ENCODE data around the gene DLX5. TPM values are rescaled to one million over a fixed set of nuclear protein-coding genes. Genes with fewer than 3 reads are reported as not detected.
A peak's percentile ranks its signal among the peaks of the same experiment; 100 is the strongest.

DLX5 gene
- total RNA-seq, 2 donors from 2014 or later: not detected

DNA sequence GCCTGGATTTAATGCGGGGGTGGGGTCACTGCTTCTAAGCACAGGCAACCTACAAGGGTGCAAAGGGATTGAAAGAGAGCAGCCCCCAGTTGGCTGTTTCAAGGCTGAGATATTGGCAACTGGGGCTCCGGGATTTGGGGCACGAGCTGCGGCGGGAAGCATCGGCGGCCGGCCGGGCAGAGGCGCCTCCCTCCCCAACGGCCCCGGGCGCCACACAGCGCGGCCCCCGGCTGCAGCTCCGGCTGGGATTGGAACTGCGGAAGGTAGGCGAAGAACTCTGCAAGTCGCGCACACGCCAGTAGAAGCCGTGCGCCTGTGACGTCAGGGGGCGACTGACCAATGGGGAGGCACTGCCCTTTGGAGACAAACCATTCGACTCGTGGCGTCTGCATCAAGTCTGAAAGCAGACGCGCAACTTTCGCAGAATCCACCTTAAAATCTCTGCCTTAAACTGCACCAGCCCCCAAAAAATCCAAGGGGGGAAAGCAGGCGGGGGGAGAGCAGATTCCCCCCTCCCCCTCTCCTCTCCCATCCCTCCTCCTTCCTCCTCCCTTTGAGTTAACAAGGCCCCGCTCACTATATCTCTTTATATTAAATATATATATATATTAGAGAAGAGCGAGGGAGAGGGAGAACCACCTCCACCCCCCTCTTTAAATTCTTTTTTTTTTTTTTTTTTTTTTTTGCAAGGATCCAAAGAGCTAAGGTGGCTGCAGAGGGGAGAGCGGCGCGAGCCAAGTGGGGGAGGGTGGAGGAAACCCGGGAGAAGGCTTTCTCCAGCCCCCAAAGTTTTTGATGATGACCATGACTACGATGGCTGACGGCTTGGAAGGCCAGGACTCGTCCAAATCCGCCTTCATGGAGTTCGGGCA lies 19.2 kb downstream of the DLX5 start, which contains the start of gene DLX6:
DLX6 (plus strand) TSS at position 371 of the 872 bp plus-strand sequence; CDS start at position 796, 425 bp downstream.
- peak within 1 kb of the TSS; percentile 53 for H3K4me3 Mint-ChIP-seq
- peaks cover 0 to 10% of the 10 kb centered on the region in 2 donors for H3K4me1 Mint-ChIP-seq (ENCODE audit: low read depth in 2 of 2)
- no peak within 1 kb of the TSS for H3K27ac Mint-ChIP-seq
- peaks cover 5% of the 10 kb centered on the region for H3K36me3 Mint-ChIP-seq
- peak; percentile 60 to 72 for ATAC-seq
- H3K9me3 Mint-ChIP-seq: no peaks in the 10 kb centered on the region
- peaks cover 54 to 65% of the 10 kb centered on the region in 2 donors for H3K27me3 Mint-ChIP-seq
- no peak for DNase-seq (ENCODE audit: low spot score)

DNA sequence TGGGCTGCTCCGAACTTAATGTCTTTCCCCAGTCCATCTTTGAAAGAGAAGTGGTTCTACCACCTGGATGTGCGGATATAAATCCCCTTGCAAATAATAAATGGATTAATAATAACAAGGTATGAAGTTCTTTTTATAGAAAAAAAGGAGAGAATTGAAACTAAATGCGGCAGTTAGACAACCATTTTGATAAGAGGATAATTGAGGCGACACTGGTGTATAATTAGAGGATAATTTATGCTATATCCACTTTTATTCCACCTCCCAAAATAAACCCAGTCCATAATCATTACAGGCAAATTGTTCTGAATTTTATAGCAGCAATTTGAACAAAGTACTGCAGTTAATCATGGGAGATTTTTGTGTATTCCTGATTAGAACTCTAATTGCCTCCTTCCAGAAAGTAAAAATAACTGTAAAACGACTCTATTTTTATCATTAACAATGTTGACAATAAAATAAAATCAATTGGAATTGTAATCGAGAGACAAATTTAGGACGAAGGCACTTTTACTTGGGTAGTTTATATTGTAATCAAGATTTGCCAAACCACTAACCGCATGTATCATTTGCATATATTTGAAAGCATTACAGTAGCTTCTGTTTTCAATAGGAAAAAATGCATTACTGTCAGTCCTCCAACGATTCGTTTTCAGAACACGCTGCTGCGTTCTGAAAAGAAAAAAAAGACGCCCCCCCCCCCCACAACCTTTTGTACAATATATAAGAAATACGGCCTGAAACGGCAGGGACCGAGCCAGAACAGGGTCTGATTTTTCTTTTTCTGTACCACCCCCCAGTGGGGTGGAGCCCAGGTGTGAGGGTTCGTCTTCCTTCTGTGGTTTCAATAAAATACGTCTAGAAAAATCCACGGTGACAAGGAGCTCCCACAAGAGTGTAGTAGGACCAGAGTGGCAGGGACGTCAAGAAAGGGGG lies 20.1 kb downstream of the DLX5 start:
- Mint-ChIP-seq H3K27me3 (peaks cover 51 to 64% of the 10 kb centered on the region in 2 donors), H3K4me3 (peak overlapping the region; percentile 49), H3K27ac (no peak overlapping the region)

DNA sequence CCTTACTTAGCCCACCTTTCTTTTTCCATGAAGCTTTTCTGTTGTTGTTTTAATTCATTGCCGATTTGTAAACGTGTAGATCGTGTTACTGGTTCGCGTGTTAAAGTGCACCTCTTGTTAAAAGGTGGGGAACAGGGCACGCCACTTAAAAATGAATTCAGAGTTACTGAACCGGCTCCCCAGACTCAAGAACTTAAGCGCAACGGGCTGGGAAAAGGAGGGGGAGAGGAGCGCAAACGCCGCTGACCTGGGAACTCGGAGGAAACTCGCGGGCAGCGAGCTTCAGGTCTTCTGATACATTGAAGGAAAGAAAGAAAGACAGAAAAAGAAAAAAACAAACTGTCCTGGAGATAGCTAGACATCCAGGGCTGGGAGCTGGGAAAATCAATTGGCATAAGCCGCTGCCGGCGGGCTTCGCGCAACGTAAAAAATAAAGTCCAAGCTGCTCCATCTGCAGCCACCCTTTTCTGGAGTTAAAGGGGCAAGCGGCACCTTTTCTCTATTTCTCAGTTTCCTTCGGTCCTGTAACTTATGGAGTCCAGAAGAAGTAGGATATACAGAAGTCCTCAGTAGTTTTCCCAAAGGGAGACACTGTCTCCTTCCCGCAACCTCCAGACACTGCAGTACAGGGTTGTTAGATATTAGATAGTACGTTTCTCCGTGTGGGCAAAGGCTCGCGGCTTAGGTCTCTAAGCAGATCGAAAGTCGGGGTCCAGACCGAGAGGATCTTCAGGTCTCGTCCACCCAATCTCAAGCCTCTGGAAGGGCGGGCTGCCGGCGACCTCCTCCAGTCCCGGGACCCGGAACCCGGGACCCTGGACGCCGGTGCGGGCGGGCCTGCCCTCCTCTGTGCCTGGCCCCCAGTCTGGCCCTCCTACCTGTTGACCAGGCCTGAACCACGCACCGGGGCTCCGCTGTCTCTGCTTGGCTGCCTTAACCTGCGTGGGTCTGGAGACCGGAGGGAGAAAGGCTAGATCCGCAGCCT lies 21.1 kb downstream of the DLX5 start:
- peak overlapping the region; percentile 26 for H3K4me3 Mint-ChIP-seq
- ATAC-seq (no peak), DNase-seq (ENCODE audit: low spot score) (no peak)
- peaks cover 52 to 64% of the 10 kb centered on the region in 2 donors for H3K27me3 Mint-ChIP-seq
- peaks cover 0 to 10% of the 10 kb centered on the region in 2 donors for H3K4me1 Mint-ChIP-seq (ENCODE audit: low read depth in 2 of 2)
- no peak overlapping the region for H3K27ac Mint-ChIP-seq
- H3K9me3 Mint-ChIP-seq: no peaks in the 10 kb centered on the region
- H3K36me3 Mint-ChIP-seq: peaks cover 5% of the 10 kb centered on the region

More for the DNA sequence above, 20.1 kb downstream of the DLX5 start:
- H3K9me3 Mint-ChIP-seq: no peaks in the 10 kb centered on the region
- no peak for ATAC-seq
- peaks cover 5% of the 10 kb centered on the region for H3K36me3 Mint-ChIP-seq
- peaks cover 0 to 10% of the 10 kb centered on the region in 2 donors for H3K4me1 Mint-ChIP-seq (ENCODE audit: low read depth in 2 of 2)
- DNase-seq (ENCODE audit: low spot score): no peak

DNA sequence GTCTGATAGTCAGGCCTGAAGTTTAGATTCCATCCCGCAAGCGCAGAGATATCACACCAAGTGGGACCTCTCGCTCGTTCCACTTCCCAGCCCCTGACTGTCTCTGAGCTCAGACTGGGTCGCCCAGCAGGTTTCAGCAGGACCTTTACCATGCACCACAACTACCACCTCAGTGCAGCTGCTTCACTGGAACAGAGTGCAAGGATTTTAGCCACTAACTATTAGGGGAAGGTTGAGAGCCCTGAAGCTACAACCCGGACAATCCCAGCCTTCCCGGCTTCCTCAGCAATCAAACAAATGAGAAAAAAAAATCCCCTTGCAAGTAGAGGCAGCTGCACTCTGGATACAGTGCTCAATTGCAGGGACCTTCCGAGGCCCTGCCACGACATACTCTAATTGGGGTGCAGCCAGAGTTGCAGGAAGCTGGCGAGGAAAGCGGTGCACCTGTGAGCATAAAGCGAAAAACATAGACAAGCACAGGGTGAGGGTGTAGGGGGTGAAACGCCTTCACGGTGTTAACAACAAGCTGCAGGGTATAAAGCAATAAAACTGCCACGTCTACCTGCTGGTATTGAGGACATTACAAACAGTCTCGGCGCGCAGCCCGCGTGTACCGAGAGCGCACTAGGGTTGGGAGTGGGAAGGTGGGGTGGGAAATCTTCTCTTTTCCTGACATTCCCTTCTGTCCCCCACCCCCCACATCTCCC lies 21.9 kb downstream of the DLX5 start:
- H3K9me3 Mint-ChIP-seq: no peaks in the 10 kb centered on the region
- H3K27ac Mint-ChIP-seq: no peak overlapping the region
- no peak overlapping the region for H3K4me3 Mint-ChIP-seq
- ATAC-seq (no peak), DNase-seq (ENCODE audit: low spot score) (no peak)
- peaks cover 0 to 10% of the 10 kb centered on the region in 2 donors for H3K4me1 Mint-ChIP-seq (ENCODE audit: low read depth in 2 of 2)
- H3K27me3 Mint-ChIP-seq: peaks cover 49 to 64% of the 10 kb centered on the region in 2 donors
- H3K36me3 Mint-ChIP-seq: peaks cover 5% of the 10 kb centered on the region

DNA sequence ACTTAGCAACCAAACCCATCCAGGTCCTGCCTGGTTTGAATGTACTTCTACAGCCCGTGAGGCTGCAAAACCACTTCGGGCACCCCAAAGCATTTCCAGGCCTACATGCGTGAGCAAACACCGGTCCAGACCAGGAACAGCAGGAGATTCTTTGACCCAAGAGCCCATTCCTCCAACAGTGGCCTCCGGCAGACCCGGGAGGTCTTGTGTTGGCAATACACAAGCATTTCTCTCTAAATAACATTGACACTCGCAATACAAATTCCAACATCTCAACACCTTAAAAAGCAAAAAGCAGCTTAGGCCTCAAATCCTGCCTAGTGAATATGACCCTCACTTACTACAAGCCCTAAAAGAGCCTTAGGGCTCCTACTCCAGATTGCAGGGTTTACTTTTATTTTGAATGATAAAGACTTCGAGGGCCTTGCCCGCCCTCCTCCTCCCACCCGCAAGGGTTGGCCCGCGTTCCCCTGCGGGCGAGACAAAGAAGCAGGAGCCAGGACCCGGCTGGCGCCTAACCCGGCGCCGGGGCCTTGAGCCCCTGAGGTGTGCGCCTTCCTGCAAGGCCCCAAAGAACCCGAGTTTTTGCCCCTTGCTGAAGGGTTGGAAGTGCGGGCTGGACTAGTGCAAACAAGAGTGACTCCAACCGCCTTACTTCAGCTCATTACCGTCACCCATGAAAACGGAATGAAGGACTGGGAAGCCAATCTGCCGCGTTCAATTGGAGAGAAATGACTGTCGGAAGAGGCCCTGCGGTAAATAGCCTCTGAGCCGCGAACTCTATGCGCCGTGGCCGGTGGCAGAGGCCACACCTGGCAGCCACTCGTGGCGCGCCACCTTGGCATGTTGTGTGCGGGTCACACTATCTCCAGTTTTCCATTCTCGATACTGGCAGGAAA lies 22.7 kb downstream of the DLX5 start:
- DNase-seq (ENCODE audit: low spot score): no peak
- Mint-ChIP-seq H3K4me3 (no peak overlapping the region), H3K27ac (no peak overlapping the region), H3K36me3 (peaks cover 5% of the 10 kb centered on the region), H3K4me1 (ENCODE audit: low read depth in 2 of 2) (peaks cover 0 to 7% of the 10 kb centered on the region in 2 donors), H3K27me3 (peaks cover 48 to 66% of the 10 kb centered on the region in 2 donors), H3K9me3 (no peaks in the 10 kb centered on the region)
- ATAC-seq: no peak

DNA sequence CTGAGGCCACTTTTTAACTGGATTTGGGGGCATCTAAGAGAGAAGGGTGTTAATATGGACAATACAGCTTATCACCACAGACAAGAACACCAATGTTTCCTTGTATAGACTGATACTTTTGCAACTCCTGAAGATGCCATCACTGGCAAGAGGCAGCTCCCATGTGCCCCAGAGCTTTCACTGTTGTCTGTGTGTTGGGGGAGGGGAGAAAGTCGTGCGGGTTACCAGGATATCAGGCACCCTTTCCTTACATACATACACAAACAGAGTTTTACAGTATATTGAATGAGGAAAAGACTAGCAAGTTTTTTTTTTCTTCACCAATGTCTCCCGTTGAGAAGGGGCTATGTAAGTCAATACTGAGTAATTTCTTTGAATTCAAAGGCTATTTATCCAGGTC lies 23.4 kb downstream of the DLX5 start:
- no peak overlapping the region for H3K27ac Mint-ChIP-seq
- peaks cover 0 to 3% of the 10 kb centered on the region in 2 donors for H3K4me1 Mint-ChIP-seq (ENCODE audit: low read depth in 2 of 2)
- no peak overlapping the region for H3K4me3 Mint-ChIP-seq
- no peaks in the 10 kb centered on the region for H3K9me3 Mint-ChIP-seq
- no peak for ATAC-seq
- no peak for DNase-seq (ENCODE audit: low spot score)
- peaks cover 49 to 73% of the 10 kb centered on the region in 2 donors for H3K27me3 Mint-ChIP-seq
- peaks cover 5% of the 10 kb centered on the region for H3K36me3 Mint-ChIP-seq

DNA sequence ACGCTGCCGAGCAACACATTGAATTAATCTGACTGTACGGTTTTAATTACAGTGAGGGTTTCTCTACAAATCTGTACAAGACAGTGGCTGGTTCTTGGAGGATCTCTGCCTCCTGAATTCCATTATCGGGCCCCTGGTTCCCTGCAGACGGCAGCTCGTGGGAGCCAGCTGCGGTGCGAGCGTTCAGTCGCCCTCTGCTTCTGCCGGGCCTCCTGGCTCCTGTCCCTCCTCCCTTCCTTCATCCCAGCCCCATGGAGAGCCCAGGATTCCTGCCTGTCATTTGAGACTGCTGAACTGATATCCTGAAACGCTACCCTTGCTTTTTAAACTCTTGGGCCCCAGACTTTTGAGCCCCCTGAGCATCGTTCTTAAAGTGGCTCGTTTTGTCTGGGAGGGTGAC lies 25.9 kb downstream of the DLX5 start:
- ATAC-seq: no peak
- Mint-ChIP-seq H3K4me1 (ENCODE audit: low read depth in 2 of 2) (no peaks in the 10 kb centered on the region), H3K27me3 (peaks cover 63 to 94% of the 10 kb centered on the region in 2 donors), H3K9me3 (peaks cover 3% of the 10 kb centered on the region), H3K27ac (no peak overlapping the region), H3K4me3 (no peak overlapping the region), H3K36me3 (peaks cover 5% of the 10 kb centered on the region)
- DNase-seq (ENCODE audit: low spot score): no peak

DNA sequence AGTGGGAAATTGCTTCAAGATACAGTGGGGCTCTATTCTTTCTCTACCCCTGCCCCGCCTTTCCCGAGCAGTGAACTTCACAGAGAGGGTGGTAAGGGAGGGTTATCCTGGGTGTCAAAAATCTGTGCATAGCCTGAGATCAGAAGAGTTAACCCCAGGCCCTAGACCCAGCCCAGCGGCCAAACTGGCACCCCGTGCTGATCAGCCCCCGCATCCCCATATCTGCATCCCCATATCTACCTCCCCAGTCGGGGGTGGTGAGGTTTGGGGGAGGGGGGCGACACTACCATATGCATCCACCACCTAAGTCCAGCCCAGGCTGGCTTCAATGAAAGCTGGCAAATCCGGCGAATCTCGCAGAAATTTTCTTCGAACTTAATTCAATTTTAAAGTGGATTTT lies 26.3 kb downstream of the DLX5 start:
- no peak overlapping the region for H3K4me3 Mint-ChIP-seq
- peaks cover 3% of the 10 kb centered on the region for H3K9me3 Mint-ChIP-seq
- no peak overlapping the region for H3K27ac Mint-ChIP-seq
- H3K36me3 Mint-ChIP-seq: peaks cover 3% of the 10 kb centered on the region
- ATAC-seq (no peak), DNase-seq (ENCODE audit: low spot score) (no peak)
- H3K4me1 Mint-ChIP-seq (ENCODE audit: low read depth in 2 of 2): no peaks in the 10 kb centered on the region
- H3K27me3 Mint-ChIP-seq: peaks cover 65 to 94% of the 10 kb centered on the region in 2 donors

DNA sequence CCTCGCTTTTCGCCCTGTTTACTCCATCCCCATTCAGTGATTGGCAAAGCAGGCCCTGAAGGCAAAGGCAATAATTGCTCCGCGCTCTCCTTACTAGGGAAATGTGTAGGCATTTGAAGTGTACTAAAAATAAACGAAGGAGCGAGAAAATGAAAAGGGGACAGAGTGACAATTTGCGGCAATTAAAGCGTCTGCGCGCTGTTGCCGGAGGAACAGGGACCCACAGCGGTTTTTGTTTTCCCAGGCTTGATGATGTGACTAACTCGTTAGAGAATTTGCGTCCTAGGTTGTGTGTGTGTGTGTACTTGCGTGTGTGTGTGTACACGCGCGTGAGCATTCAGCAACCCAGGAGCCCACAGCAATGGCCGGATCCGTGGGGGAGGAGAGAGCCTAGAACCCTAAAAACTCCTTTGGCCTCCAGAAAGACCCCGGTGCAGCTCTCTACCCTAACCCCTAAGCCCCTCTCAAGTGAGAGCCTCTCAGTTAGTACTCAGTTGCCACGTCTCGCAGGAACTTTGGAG lies 27.1 kb downstream of the DLX5 start:
- no peak overlapping the region for H3K27ac Mint-ChIP-seq
- peaks cover 65 to 94% of the 10 kb centered on the region in 2 donors for H3K27me3 Mint-ChIP-seq
- no peak for DNase-seq (ENCODE audit: low spot score)
- H3K9me3 Mint-ChIP-seq: peaks cover 3% of the 10 kb centered on the region
- no peak overlapping the region for H3K4me3 Mint-ChIP-seq
- no peak for ATAC-seq
- H3K36me3 Mint-ChIP-seq: no peaks in the 10 kb centered on the region
- peaks cover 0 to 5% of the 10 kb centered on the region in 2 donors for H3K4me1 Mint-ChIP-seq (ENCODE audit: low read depth in 2 of 2)

DNA sequence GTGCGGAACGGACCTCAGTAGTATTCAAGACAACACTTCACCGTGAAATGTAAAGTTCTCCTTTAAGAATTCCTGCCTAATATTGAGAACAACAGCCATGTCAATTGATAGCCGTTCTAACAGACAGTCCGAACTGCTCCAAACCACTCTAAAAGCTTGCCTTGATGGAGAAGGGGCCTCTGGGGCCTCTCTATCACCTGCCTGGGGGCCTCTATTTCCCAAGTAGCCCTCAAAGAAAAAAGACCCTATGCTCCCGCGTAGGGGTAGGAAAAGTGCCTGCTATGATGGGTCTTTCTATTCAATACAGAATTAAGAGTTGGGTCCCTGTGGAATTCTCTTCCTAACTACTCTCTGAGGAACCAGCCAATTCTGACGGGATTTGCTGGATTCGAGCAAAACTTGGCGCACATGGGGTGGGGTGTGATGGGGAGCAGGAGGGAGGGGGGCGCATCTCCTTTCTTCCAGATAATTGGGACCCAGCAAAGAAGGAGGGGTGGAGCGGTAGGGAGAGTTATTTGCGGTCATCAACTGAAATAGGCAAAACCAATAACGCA lies 27.6 kb downstream of the DLX5 start:
- ATAC-seq (no peak), DNase-seq (ENCODE audit: low spot score) (no peak)
- Mint-ChIP-seq H3K4me1 (ENCODE audit: low read depth in 2 of 2) (peaks cover 0 to 5% of the 10 kb centered on the region in 2 donors), H3K4me3 (no peak overlapping the region), H3K9me3 (peaks cover 3% of the 10 kb centered on the region), H3K27ac (no peak overlapping the region), H3K36me3 (no peaks in the 10 kb centered on the region), H3K27me3 (peaks cover 68 to 96% of the 10 kb centered on the region in 2 donors)

Data from natural killer cell treated with Interleukin-12 subunit alpha and Interleukin-12 subunit beta and Interleukin-15 and Interleukin-18, amount 100 ng/mL, for 72 hours (primary cell).